Renal cortical epithelial cell (primary cell): ENCODE data around the gene MGLL. TPM values are rescaled to one million over a fixed set of nuclear protein-coding genes. Genes with fewer than 3 reads are reported as not detected.
"Not testable (repeated sequence)": the region's sequence is repeated elsewhere in the genome, so short reads cannot be mapped to it uniquely, and the experiment has no call there.

ENCODE experiments used
- DNase-seq: peaks from one replicate; pipeline ENCODE4 v3.0.0-alpha.2; 2011; ENCODE audit warnings: low read depth
- total RNA-seq: library from RNA; depleted of rRNA; stranded (reverse); fragments of >200 nt; gene quantifications from 2 replicates; pipeline ENCODE4 v1.2.3, GENCODE V29; 2014

Gene MGLL
- total RNA-seq, 1 donor from 2014 or later = 155 TPM

GRCh38 chr3:127655641-127656040, 166.7 kb downstream of the MGLL start:
- DNase-seq = no peak

GRCh38 chr3:127654993-127655392, 167.3 kb downstream of the MGLL start:
- DNase-seq = not testable (repeated sequence)

GRCh38 chr3:127654374-127654773, 167.9 kb downstream of the MGLL start:
- no peak for DNase-seq

- peak; percentile 32 for DNase-seq
These were observed 169.9 kb downstream of the MGLL start for GRCh38 chr3:127652246-127652995.

GRCh38 chr3:127651516-127652172, 170.7 kb downstream of the MGLL start:
- no peak for DNase-seq

- no peak for DNase-seq
These were observed 172.1 kb downstream of the MGLL start for GRCh38 chr3:127650236-127650635.

GRCh38 chr3:127647845-127648204, 174.5 kb downstream of the MGLL start:
- no peak for DNase-seq

- peak; percentile 83 for DNase-seq
These were observed 175.0 kb downstream of the MGLL start for GRCh38 chr3:127647166-127647844.

- no peak for DNase-seq
These were observed 175.7 kb downstream of the MGLL start for GRCh38 chr3:127646501-127647046.

- DNase-seq = no peak
These were observed 176.8 kb downstream of the MGLL start for GRCh38 chr3:127645371-127646015.

GRCh38 chr3:127644641-127645370, 177.5 kb downstream of the MGLL start:
- DNase-seq = no peak

- DNase-seq = no peak
These were observed 182.3 kb downstream of the MGLL start for GRCh38 chr3:127640042-127640355.

- peak; percentile 83 for DNase-seq
These were observed 182.9 kb downstream of the MGLL start for GRCh38 chr3:127639173-127640041.

Other genes with a start within 250 kb of the MGLL start
- gene TPRA1, start 231.8 kb downstream of the MGLL start, total RNA-seq = 54.2 and 110 TPM in 2 replicates
- 27.9 and 63.4 TPM in 2 replicates for gene MCM2, start 224.1 kb downstream of the MGLL start, total RNA-seq
- 6.7 and 19.6 TPM in 2 replicates for gene PODXL2, start 193.3 kb downstream of the MGLL start, total RNA-seq
- gene ABTB1, start 149.6 kb downstream of the MGLL start, total RNA-seq = 5.4 and 13.5 TPM in 2 replicates
- gene KBTBD12, start 92.7 kb upstream of the MGLL start, total RNA-seq = 1.2 and 2.2 TPM in 2 replicates
- 244 and 294 TPM in 2 replicates for gene SEC61A1, start 229.9 kb upstream of the MGLL start, total RNA-seq